Tibial artery (tissue), 4 donors: ENCODE results near the gene SUGCT.
A peak's percentile ranks its signal among the peaks of the same experiment; 100 is the strongest.

Experiments used
- DNase-seq, 2 donors: peaks; one replicate each; pipeline ENCODE4 v3.0.0-alpha.2; 2019
- H3K27ac ChIP-seq, 2 donors: fragments of 200-600 bp; sonication (generic) in 1 of 2; 1 replicate in 1 of 2; 2 replicates in 1 of 2; pipeline ENCODE4 v1.5.1; 2018 to 2019; ENCODE audit warnings: mild to moderate bottlenecking in 1 of 2
- H3K27me3 ChIP-seq, 2 donors: fragments of 200-600 bp; sonication (generic) in 1 of 2; one replicate each; pipeline versions ENCODE4 v1.5.1 to v1.6.0; 2016 to 2019
- H3K36me3 ChIP-seq, 3 donors: fragments of 200-600 bp; sonication (generic) in 2 of 3; one replicate each; pipeline ENCODE4 v1.5.1; 2016 to 2019; ENCODE audit warnings: mild to moderate bottlenecking in 2 of 3
- H3K4me1 ChIP-seq, 4 donors: fragments of 200-600 bp; sonication (generic) in 2 of 4; 1 replicate in 3 of 4; 2 replicates in 1 of 4; pipeline ENCODE4 v1.5.1; 2016 to 2019
- H3K4me3 ChIP-seq, 2 donors: fragments of 200-600 bp; sonication (generic) in 1 of 2; 1 replicate in 1 of 2; 2 replicates in 1 of 2; pipeline ENCODE4 v1.5.1; 2018 to 2019; ENCODE audit warnings: mild to moderate bottlenecking in 2 of 2
- H3K9me3 ChIP-seq, 3 donors: fragments of 200-600 bp; sonication (generic) in 1 of 3; one replicate each; pipeline ENCODE4 v1.5.1; 2016 to 2019
- CTCF ChIP-seq, 2 experiments: fragments of 200-600 bp in 1 of 2; fragments of 450-650 bp in 1 of 2; IDR thresholded peaks; one replicate each; pipeline ENCODE4 v1.5.1; 2017 to 2019; ENCODE audit warnings: antibody characterized with exemption in 2 of 2, mild to moderate bottlenecking in 1 of 2, moderate library complexity in 1 of 2
- intact Hi-C: fragments of 100-400 bp; cut with DNase I; formaldehyde crosslinking; loops from one replicate; pipeline ENCODE4 v1.15.0; 2023; ENCODE audit warnings: low total_unique reads

Gene SUGCT

GRCh38 chr7:40324914-40325313 lies 190.1 kb downstream of the SUGCT start:
- H3K27ac ChIP-seq = peak overlapping the region in 1 of 2 donors; percentile 22
- peaks cover 0 to 35% (median 11%) of the 10 kb centered on the region in 4 donors for H3K4me1 ChIP-seq
- no peak for TF ChIP-seq CTCF (IDR thresholded peaks at IDR 0.05)
- H3K9me3 ChIP-seq = no peaks in the 10 kb centered on the region
- intact Hi-C loops = loop anchor here (10.0 kb wide), 2 partner anchors 280 to 440 kb away; no protein-coding TSS in a partner anchor
- DNase-seq = no peak
- H3K36me3 ChIP-seq = no peaks in the 10 kb centered on the region
- H3K27me3 ChIP-seq = no peaks in the 10 kb centered on the region
- no peak overlapping the region for H3K4me3 ChIP-seq

GRCh38 chr7:40327113-40327512 lies 192.3 kb downstream of the SUGCT start:
- TF ChIP-seq CTCF (IDR thresholded peaks at IDR 0.05) = no peak
- Histone ChIP-seq H3K27me3 (no peaks in the 10 kb centered on the region), H3K4me1 (peaks cover 0 to 57% (median 12%) of the 10 kb centered on the region in 4 donors), H3K27ac (no peak overlapping the region), H3K36me3 (no peaks in the 10 kb centered on the region), H3K9me3 (no peaks in the 10 kb centered on the region), H3K4me3 (no peak overlapping the region)
- DNase-seq = no peak
- intact Hi-C loops = loop anchor here (10.0 kb wide), 2 partner anchors 278 to 438 kb away; no protein-coding TSS in a partner anchor

- intact Hi-C loops = loop anchor here (10.0 kb wide), 2 partner anchors 277 to 437 kb away; no protein-coding TSS in a partner anchor
- DNase-seq = no peak
- no peak overlapping the region for H3K4me3 ChIP-seq
- no peak overlapping the region for H3K27ac ChIP-seq
- H3K27me3 ChIP-seq = no peaks in the 10 kb centered on the region
- H3K9me3 ChIP-seq = no peaks in the 10 kb centered on the region
- H3K4me1 ChIP-seq = peaks cover 0 to 61% (median 12%) of the 10 kb centered on the region in 4 donors
- no peak for TF ChIP-seq CTCF (IDR thresholded peaks at IDR 0.05)
- H3K36me3 ChIP-seq = no peaks in the 10 kb centered on the region
Measured at GRCh38 chr7:40327873-40328272, 193.1 kb downstream of the SUGCT start.

GRCh38 chr7:40329601-40330153 lies 194.9 kb downstream of the SUGCT start:
- TF ChIP-seq CTCF (IDR thresholded peaks at IDR 0.05) = peak; percentile 76 to 86
- no peak for DNase-seq
- intact Hi-C loops = loop anchor here (10.0 kb wide), 2 partner anchors 275 to 435 kb away; no protein-coding TSS in a partner anchor
- no peaks in the 10 kb centered on the region for H3K27me3 ChIP-seq
- H3K27ac ChIP-seq = peak overlapping the region; percentile 47 to 70
- H3K9me3 ChIP-seq = no peaks in the 10 kb centered on the region
- H3K4me1 ChIP-seq = peaks cover 0 to 55% (median 8%) of the 10 kb centered on the region in 4 donors
- H3K4me3 ChIP-seq = no peak overlapping the region
- H3K36me3 ChIP-seq = no peaks in the 10 kb centered on the region

GRCh38 chr7:40330408-40330807 lies 195.6 kb downstream of the SUGCT start:
- Histone ChIP-seq H3K4me3 (no peak overlapping the region), H3K4me1 (peaks cover 0 to 48% (median 3%) of the 10 kb centered on the region in 4 donors), H3K27ac (peak overlapping the region; percentile 47 to 70), H3K27me3 (no peaks in the 10 kb centered on the region), H3K36me3 (no peaks in the 10 kb centered on the region), H3K9me3 (no peaks in the 10 kb centered on the region)
- no peak for DNase-seq
- intact Hi-C loops = no loop called here
- no peak for TF ChIP-seq CTCF (IDR thresholded peaks at IDR 0.05)
